B cell (primary cell): ENCODE results near the gene MAP7D1. TPM values are rescaled to one million over a fixed set of nuclear protein-coding genes. Genes with fewer than 3 reads are reported as not detected.

Experiments used
- ATAC-seq: fragments of 200-7000 bp; cut with Tn5 transposase; one replicate; pipeline ENCODE4 v1.10.0; 2021; ENCODE audit warnings: low read depth, mild to moderate bottlenecking, moderate number of reproducible peaks, moderate library complexity
- CTCF ChIA-PET: fragments of 350-600 bp; sonication (Branson Sonifier 250); formaldehyde crosslinking; loops from one replicate; lab custom pipeline; 2021; ENCODE audit warnings: antibody characterized with exemption, inconsistent platforms; lab: Charles Lee
- POLR2A ChIA-PET: fragments of 350-600 bp; sonication (Branson Sonifier 250); formaldehyde crosslinking; loops from one replicate; lab custom pipeline; 2021; ENCODE audit warnings: antibody characterized with exemption; lab: Charles Lee
- DNase-seq: peaks from one replicate; pipeline ENCODE4 v3.0.0; 2013
- H2AFZ ChIP-seq: 2 replicates; pipeline ENCODE4 v1.6.1; 2012; ENCODE audit warnings: mild to moderate bottlenecking, low read depth, low read length; ENCODE audit not compliant: insufficient read depth, poor library complexity, severe bottlenecking
- H3K27ac ChIP-seq, 2 donors: 1 replicate in 1 of 2; 2 replicates in 1 of 2; pipeline ENCODE4 v1.5.1; 2012 to 2013; ENCODE audit warnings: low read length in 2 of 2, mild to moderate bottlenecking in 2 of 2, moderate library complexity in 1 of 2
- H3K27me3 ChIP-seq, 4 experiments: fragments of 200-600 bp in 1 of 4; sonication (generic) in 1 of 4; replicated peaks in 1 of 4; 1 replicate in 2 of 4; 2 replicates in 2 of 4; pipeline versions ENCODE4 v1.6.1 to v1.7.0; 2013 to 2016; ENCODE audit warnings: low read length in 3 of 4, mild to moderate bottlenecking in 2 of 4, mixed read lengths in 1 of 4, moderate library complexity in 1 of 4; ENCODE audit not compliant: insufficient read depth in 4 of 4, control insufficient read depth in 3 of 4; ENCODE audit errors: control extremely low read depth in 1 of 4
- H3K36me3 ChIP-seq, 2 experiments: replicated peaks in 1 of 2; 1 replicate in 1 of 2; 2 replicates in 1 of 2; pipeline versions ENCODE4 v1.6.1 to v1.7.1; 2013; ENCODE audit warnings: low read length in 1 of 2; ENCODE audit not compliant: insufficient read depth in 2 of 2, control insufficient read depth in 1 of 2; ENCODE audit errors: control extremely low read depth in 1 of 2, extremely low read depth in 1 of 2
- H3K4me1 ChIP-seq, 2 donors: fragments of 200-600 bp in 1 of 2; sonication (generic) in 1 of 2; 1 replicate in 1 of 2; 2 replicates in 1 of 2; pipeline versions ENCODE4 v1.5.1 to v1.6.1; 2013 to 2017; ENCODE audit warnings: low read length in 2 of 2; ENCODE audit not compliant: control insufficient read depth in 2 of 2, insufficient read depth in 2 of 2
- H3K4me2 ChIP-seq: replicated peaks from 2 replicates; pipeline ENCODE3; 2012; ENCODE audit warnings: mild to moderate bottlenecking, low read depth, low read length; ENCODE audit not compliant: poor library complexity, severe bottlenecking
- H3K4me3 ChIP-seq, 5 experiments: fragments of 200-600 bp in 1 of 5; sonication (generic) in 1 of 5; 1 replicate in 3 of 5; 2 replicates in 2 of 5; pipeline versions ENCODE4 v1.5.1 to v1.7.0; 2011 to 2016; ENCODE audit warnings: low read length in 4 of 5, mild to moderate bottlenecking in 4 of 5, low read depth in 2 of 5, control low read depth in 1 of 5, moderate library complexity in 1 of 5; ENCODE audit not compliant: insufficient read depth in 1 of 5; ENCODE audit errors: control extremely low read depth in 1 of 5, extremely low read depth in 1 of 5
- H3K79me2 ChIP-seq: fragments of 200-600 bp; sonication (generic); one replicate; pipeline ENCODE4 v1.6.0; 2016; ENCODE audit warnings: low read length; ENCODE audit not compliant: control insufficient read depth, insufficient read depth
- H3K9ac ChIP-seq: fragments of 200-600 bp; sonication (generic); 2 replicates; pipeline ENCODE4 v1.6.1; 2017; ENCODE audit warnings: mild to moderate bottlenecking, low read length, moderate library complexity
- H3K9me3 ChIP-seq, 3 donors: one replicate each; pipeline versions ENCODE4 v1.6.1 to v1.7.1; 2013; ENCODE audit warnings: low read length in 2 of 3; ENCODE audit not compliant: control insufficient read depth in 2 of 3, insufficient read depth in 1 of 3; ENCODE audit errors: control extremely low read depth in 1 of 3
- H4K20me1 ChIP-seq: 2 replicates; pipeline ENCODE4 v1.6.0; 2012; ENCODE audit warnings: mild to moderate bottlenecking, low read length; ENCODE audit not compliant: insufficient read depth, control insufficient read depth, poor library complexity, severe bottlenecking
- H3K27ac Mint-ChIP-seq: one replicate; pipeline ENCODE4 v1.8.0; 2021; ENCODE audit warnings: mixed read lengths
- H3K27me3 Mint-ChIP-seq: one replicate; pipeline ENCODE4 v1.8.0; 2021; ENCODE audit warnings: mixed read lengths
- H3K4me1 Mint-ChIP-seq: one replicate; pipeline ENCODE4 v1.8.0; 2021; ENCODE audit warnings: mixed read lengths
- H3K4me3 Mint-ChIP-seq: one replicate; pipeline ENCODE4 v1.8.0; 2021; ENCODE audit warnings: mixed read lengths
- H3K9me3 Mint-ChIP-seq: one replicate; pipeline ENCODE4 v1.8.0; 2022; ENCODE audit warnings: mixed read lengths; ENCODE audit not compliant: insufficient read depth
- CTCF ChIP-seq: fragments of 200-600 bp; IDR thresholded peaks from one replicate; pipeline ENCODE4 v1.8.0; 2022; ENCODE audit warnings: antibody characterized with exemption, mild to moderate bottlenecking
- EZH2 ChIP-seq: IDR thresholded peaks from 2 replicates; pipeline ENCODE4 v1.6.1; 2012; ENCODE audit warnings: borderline replicate concordance, low read depth, mild to moderate bottlenecking, moderate library complexity, low read length; ENCODE audit not compliant: insufficient read depth, poor library complexity, severe bottlenecking
- WGBS: methylation state at CpG from one replicate; pipeline ENCODE4 v1.1.5; 2013; ENCODE audit warnings: missing lambda C conversion rate; ENCODE audit not compliant: insufficient coverage; 5-methylcytosine and 5-hydroxymethylcytosine counted together
- intact Hi-C: fragments of 100-400 bp; cut with micrococcal nuclease; formaldehyde crosslinking; loops from one replicate; pipeline ENCODE4 v1.10.0; 2022
- polyA plus RNA-seq: library from polyadenylated mRNA; depleted of rRNA; stranded (reverse); fragments of >200 nt; gene quantifications from 2 replicates; pipeline ENCODE4 v1.2.3, GENCODE V29; 2012
- total RNA-seq, 2 donors: library from RNA; stranded (reverse); fragments of 120-200 nt in 1 of 2; gene quantifications; 1 replicate in 1 of 2; 2 replicates in 1 of 2; pipeline versions ENCODE4 v1.2.3 to v1.2.4, GENCODE V29; 2013 to 2022

The MAP7D1 gene
- total and polyA plus RNA-seq, 2 donors (not counting 1 experiment from before 2014, with no cell fraction given): 44.2 to 65.2 TPM

DNA sequence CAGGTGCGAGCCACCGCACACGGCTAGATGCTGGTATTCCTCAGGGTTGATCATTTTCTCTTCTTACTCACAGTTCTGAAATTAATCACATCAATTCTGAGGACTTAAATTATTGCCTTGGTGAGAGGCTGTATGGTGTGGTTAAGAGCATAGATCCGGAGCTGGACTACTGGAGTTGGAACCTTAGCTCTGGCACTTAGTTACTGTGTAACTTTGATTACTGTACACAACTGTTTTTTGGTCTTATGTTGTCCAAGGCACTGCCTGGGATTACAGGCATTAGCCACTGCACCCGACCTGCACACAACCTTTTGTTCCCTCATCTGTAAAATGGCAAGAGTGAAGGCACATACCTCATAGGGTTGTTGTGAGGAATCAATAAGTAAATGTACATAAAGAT lies 42.7 kb downstream of the MAP7D1 start:
- no peaks in the 10 kb centered on the region for H3K9me3 ChIP-seq
- intact Hi-C loops: no loop called here
- no peaks in the 10 kb centered on the region for H4K20me1 ChIP-seq
- ChIA-PET POLR2A (interaction anchor here (0.6 kb wide), 1 partner anchor 382 kb away, joined by 4 read pairs; no protein-coding TSS in a partner anchor), CTCF (interaction anchor here (0.7 kb wide), 1 partner anchor 1082 kb away, joined by 3 read pairs; no protein-coding TSS in a partner anchor)
- no peaks in the 10 kb centered on the region for H3K27me3 ChIP-seq
- H3K27ac Mint-ChIP-seq: no peak overlapping the region
- peaks cover 7% of the 10 kb centered on the region for H3K27me3 Mint-ChIP-seq
- ATAC-seq (no peak), DNase-seq (no peak)
- H3K27ac ChIP-seq: no peak overlapping the region
- peaks cover 9% of the 10 kb centered on the region for H3K4me1 Mint-ChIP-seq
- peaks cover 0 to 2% of the 10 kb centered on the region in 2 donors for H3K4me1 ChIP-seq
- no peak overlapping the region for H3K4me3 Mint-ChIP-seq
- no peak overlapping the region for H2AFZ ChIP-seq
- H3K79me2 ChIP-seq: no peaks in the 10 kb centered on the region
- WGBS: 82% methylated on average over 4 of the region's 5 CpGs
- no peaks in the 10 kb centered on the region for H3K9me3 Mint-ChIP-seq
- H3K4me3 ChIP-seq: no peak overlapping the region
- no peak overlapping the region for H3K9ac ChIP-seq
- H3K4me2 ChIP-seq: no peak overlapping the region
- H3K36me3 ChIP-seq: no peaks in the 10 kb centered on the region
- TF ChIP-seq CTCF (no peak), EZH2 (no peak)

DNA sequence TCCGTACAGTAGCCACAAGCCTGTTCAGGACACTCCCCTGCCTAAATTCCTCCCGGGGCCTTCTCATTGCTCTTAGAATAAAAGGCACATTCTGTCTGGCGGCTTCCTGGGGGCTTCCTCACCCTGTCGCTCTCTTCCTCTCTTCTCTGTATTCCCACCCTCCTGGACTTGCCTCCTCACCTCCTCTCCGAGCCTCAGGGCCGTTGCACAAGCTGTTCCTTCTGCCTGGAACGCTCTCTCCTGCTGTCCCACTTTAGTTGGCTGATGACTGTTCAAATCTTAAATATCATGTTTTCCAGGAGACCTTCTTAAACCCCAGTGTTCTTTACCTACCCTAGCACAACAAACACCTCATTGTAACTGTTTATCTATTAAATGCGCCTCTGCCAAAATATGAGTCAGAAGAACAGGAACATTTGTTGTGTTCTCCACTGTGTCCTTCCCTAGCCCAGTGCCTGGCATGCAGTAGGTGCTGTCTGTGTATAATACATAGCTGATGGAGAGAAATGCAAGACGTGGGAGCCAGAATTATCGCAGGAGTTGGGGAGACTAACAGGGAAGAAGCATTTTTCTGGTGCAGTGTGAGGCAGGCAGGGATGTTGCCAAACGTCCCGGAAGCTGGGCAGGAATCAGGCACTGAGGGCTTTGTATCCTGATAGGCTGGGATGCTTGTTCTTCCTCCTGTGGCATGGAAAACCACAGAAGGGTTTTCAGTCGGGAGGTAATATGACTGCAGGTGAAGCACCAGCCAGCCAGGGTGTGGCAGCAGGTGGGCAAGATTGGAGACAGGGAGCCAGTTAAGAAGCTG lies 44.2 kb downstream of the MAP7D1 start:
- Histone ChIP-seq H3K4me2 (no peak overlapping the region), H3K27ac (no peak overlapping the region), H3K9ac (no peak overlapping the region), H3K9me3 (no peaks in the 10 kb centered on the region), H4K20me1 (no peaks in the 10 kb centered on the region), H3K79me2 (no peaks in the 10 kb centered on the region), H3K4me1 (peaks cover 0 to 2% of the 10 kb centered on the region in 2 donors), H3K4me3 (no peak overlapping the region), H2AFZ (no peak overlapping the region), H3K36me3 (no peaks in the 10 kb centered on the region), H3K27me3 (no peaks in the 10 kb centered on the region)
- peaks cover 7% of the 10 kb centered on the region for H3K27me3 Mint-ChIP-seq
- CTCF ChIA-PET: interaction anchor here (0.9 to 1.3 kb wide), 2 partner anchors 58 to 86 kb away, joined by 3 read pairs; no protein-coding TSS in a partner anchor
- 90% methylated on average over 12 of the region's 13 CpGs for WGBS
- peaks cover 6% of the 10 kb centered on the region for H3K4me1 Mint-ChIP-seq
- no peak for ATAC-seq
- TF ChIP-seq EZH2: no peak
- TF ChIP-seq CTCF: no peak
- H3K27ac Mint-ChIP-seq: no peak overlapping the region
- POLR2A ChIA-PET: no interaction called here
- intact Hi-C loops: no loop called here
- no peak overlapping the region for H3K4me3 Mint-ChIP-seq
- no peaks in the 10 kb centered on the region for H3K9me3 Mint-ChIP-seq
- no peak for DNase-seq
